DOHH2 (cell line): ENCODE measurements around the gene PPP4R3B.
A peak's percentile ranks its signal among the peaks of the same experiment; 100 is the strongest.

Experiments used
- H3F3A ChIP-seq: fragments of 200-600 bp; sonication (generic), shearing (Covaris generic); 2 replicates; pipeline ENCODE4 v1.6.0; 2016; ENCODE audit warnings: antibody characterized with exemption, mild to moderate bottlenecking; ENCODE audit not compliant: control insufficient read depth, insufficient read depth
- H3K27ac ChIP-seq: fragments of 200-600 bp; sonication (generic); 2 replicates; pipeline ENCODE4 v1.5.1; 2014; ENCODE audit warnings: low read depth, mild to moderate bottlenecking, low read length, moderate library complexity
- H3K27me3 ChIP-seq: fragments of 200-600 bp; sonication (generic); 2 replicates; pipeline ENCODE4 v1.6.1; 2014; ENCODE audit warnings: mild to moderate bottlenecking, low read length, mixed read lengths; ENCODE audit not compliant: control insufficient read depth
- H3K36me3 ChIP-seq: fragments of 200-600 bp; sonication (generic); 2 replicates; pipeline ENCODE4 v1.6.1; 2014; ENCODE audit warnings: mild to moderate bottlenecking, low read length, moderate library complexity, mixed read lengths; ENCODE audit not compliant: control insufficient read depth
- H3K4me1 ChIP-seq: fragments of 200-600 bp; sonication (generic); 2 replicates; pipeline ENCODE4 v1.6.1; 2014; ENCODE audit warnings: mild to moderate bottlenecking, low read length, mixed read lengths; ENCODE audit not compliant: control insufficient read depth
- H3K4me2 ChIP-seq: fragments of 200-600 bp; sonication (generic); 2 replicates; pipeline ENCODE4 v1.6.0; 2014; ENCODE audit warnings: mild to moderate bottlenecking, low read length, moderate library complexity
- H3K4me3 ChIP-seq: fragments of 200-600 bp; sonication (generic); 2 replicates; pipeline ENCODE4 v1.5.1; 2014; ENCODE audit warnings: mild to moderate bottlenecking, low read length, mixed read lengths
- H3K79me2 ChIP-seq: fragments of 200-600 bp; sonication (generic); 2 replicates; pipeline ENCODE4 v1.6.1; 2014; ENCODE audit warnings: mild to moderate bottlenecking, low read length, mixed read lengths; ENCODE audit not compliant: control insufficient read depth
- H3K9me2 ChIP-seq: fragments of 200-600 bp; sonication (generic); replicated peaks from 2 replicates; pipeline ENCODE4 v1.6.1; 2014; ENCODE audit warnings: mild to moderate bottlenecking, low read length, mixed read lengths; ENCODE audit not compliant: control insufficient read depth
- H3K9me3 ChIP-seq: fragments of 200-600 bp; sonication (generic); 2 replicates; pipeline ENCODE4 v1.6.1; 2014; ENCODE audit warnings: antibody characterized with exemption, low read length, mixed read lengths; ENCODE audit not compliant: control insufficient read depth, insufficient read depth
- H4K20me1 ChIP-seq: fragments of 200-600 bp; sonication (generic); 2 replicates; pipeline ENCODE4 v1.6.0; 2014; ENCODE audit warnings: low read depth, mild to moderate bottlenecking, antibody characterized with exemption, low read length, moderate library complexity; ENCODE audit not compliant: control insufficient read depth, insufficient read depth
- EZH2phosphoT487 ChIP-seq: fragments of 200-600 bp; sonication (generic); IDR thresholded peaks from 2 replicates; pipeline ENCODE4 v1.6.1; 2017; ENCODE audit warnings: borderline replicate concordance, mild to moderate bottlenecking, antibody characterized with exemption, low read length, moderate library complexity, mixed read lengths
- TF ChIP-seq, protein P1 (sequence below): fragments of 200-600 bp; sonication (generic); IDR thresholded peaks from one replicate; pipeline ENCODE4 v1.5.1; 2014; ENCODE audit warnings: antibody characterized with exemption, mild to moderate bottlenecking, low read depth, low read length; ENCODE audit not compliant: poor library complexity, severe bottlenecking

Gene PPP4R3B

GRCh38 chr2:55616551-55617174, 759 bp downstream of the PPP4R3B start:
- Histone ChIP-seq H3K4me2 (peak overlapping the region; percentile 69), H4K20me1 (peaks cover 18% of the 10 kb centered on the region), H3K4me1 (peaks cover 35% of the 10 kb centered on the region), H3K79me2 (peaks cover 98% of the 10 kb centered on the region), H3K9me3 (no peaks in the 10 kb centered on the region), H3F3A (0 out of 2 replicates have a peak, but pooled peaks cover 3% of the 10 kb centered on the region), H3K9me2 (no peaks in the 10 kb centered on the region), H3K4me3 (peak overlapping the region; percentile 87), H3K27ac (peak overlapping the region; percentile 69), H3K36me3 (peaks cover 83% of the 10 kb centered on the region), H3K27me3 (no peaks in the 10 kb centered on the region)
- TF ChIP-seq EZH2phosphoT487 = no peak
- TF ChIP-seq, protein P1, sequence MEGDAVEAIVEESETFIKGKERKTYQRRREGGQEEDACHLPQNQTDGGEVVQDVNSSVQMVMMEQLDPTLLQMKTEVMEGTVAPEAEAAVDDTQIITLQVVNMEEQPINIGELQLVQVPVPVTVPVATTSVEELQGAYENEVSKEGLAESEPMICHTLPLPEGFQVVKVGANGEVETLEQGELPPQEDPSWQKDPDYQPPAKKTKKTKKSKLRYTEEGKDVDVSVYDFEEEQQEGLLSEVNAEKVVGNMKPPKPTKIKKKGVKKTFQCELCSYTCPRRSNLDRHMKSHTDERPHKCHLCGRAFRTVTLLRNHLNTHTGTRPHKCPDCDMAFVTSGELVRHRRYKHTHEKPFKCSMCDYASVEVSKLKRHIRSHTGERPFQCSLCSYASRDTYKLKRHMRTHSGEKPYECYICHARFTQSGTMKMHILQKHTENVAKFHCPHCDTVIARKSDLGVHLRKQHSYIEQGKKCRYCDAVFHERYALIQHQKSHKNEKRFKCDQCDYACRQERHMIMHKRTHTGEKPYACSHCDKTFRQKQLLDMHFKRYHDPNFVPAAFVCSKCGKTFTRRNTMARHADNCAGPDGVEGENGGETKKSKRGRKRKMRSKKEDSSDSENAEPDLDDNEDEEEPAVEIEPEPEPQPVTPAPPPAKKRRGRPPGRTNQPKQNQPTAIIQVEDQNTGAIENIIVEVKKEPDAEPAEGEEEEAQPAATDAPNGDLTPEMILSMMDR = no peak

DNA sequence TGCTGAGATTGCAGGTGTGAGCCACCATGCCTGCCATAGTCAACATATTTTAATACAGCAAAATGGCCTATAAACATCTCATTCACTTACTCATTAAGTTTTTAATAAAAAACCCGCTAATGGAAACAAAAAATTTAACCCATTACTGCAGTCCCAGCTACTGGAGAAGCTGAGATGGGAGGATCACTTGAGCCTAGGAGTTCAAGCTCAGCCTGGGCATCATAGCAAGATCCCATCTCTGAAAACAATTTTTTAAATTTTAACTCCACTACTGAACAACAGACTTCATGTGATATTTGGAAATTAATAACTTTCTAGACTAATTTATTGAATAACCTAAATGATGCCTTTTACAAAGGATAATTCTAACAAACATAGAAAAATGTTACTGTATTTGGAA, 5.4 kb downstream of the PPP4R3B start:
- Histone ChIP-seq H3K9me3 (no peaks in the 10 kb centered on the region), H3K4me3 (no peak overlapping the region), H3K4me2 (no peak overlapping the region), H3K9me2 (no peaks in the 10 kb centered on the region), H3K4me1 (peaks cover 8% of the 10 kb centered on the region), H4K20me1 (peaks cover 16% of the 10 kb centered on the region; the same call in 1 of the 2 replicates), H3K36me3 (peaks cover 74% of the 10 kb centered on the region), H3K79me2 (peaks cover 100% of the 10 kb centered on the region), H3F3A (peaks cover 2% of the 10 kb centered on the region; the same call in 1 of the 2 replicates), H3K27me3 (no peaks in the 10 kb centered on the region), H3K27ac (no peak overlapping the region)
- no peak for TF ChIP-seq EZH2phosphoT487
- TF ChIP-seq, protein P1 = no peak

DNA sequence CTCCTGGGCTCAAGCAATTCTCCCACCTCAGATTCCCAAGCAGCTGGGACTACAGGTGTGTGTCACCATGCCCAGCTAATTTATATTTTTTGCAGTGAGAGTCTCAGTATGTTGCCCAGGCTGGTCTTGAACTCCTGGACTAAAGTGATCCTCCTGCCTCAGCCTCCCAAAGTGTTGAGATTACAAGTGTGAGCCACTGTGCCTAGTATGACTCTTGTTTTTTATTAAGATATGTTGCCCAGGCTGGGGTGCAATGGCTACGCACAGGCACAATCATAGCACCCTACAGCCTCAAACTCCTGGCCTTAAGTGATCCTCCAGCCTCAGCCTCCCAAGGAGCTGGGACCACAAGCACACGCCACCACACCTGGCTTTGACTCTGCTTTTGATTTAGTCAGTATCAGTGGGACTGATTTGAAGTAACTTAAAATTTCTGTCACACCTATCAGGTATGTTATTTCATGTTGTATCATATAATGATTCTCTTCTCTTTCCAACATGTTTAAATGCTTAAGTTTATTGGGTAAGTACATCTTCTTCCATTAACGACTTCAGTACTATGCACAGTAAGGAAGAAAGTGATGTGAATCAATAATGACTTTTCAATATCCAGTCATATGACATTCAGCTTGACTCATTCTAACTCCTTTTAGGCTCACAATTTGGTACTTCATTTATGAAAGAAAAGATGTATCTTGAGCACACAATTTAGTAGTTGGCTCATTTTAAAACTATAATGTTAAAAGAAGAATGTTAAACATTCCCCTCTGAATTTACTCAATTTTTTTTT, 6.3 kb downstream of the PPP4R3B start:
- H3K36me3 ChIP-seq = peaks cover 70% of the 10 kb centered on the region
- peaks cover 100% of the 10 kb centered on the region for H3K79me2 ChIP-seq
- H3K4me3 ChIP-seq = no peak overlapping the region
- no peaks in the 10 kb centered on the region for H3K9me3 ChIP-seq
- peaks cover 8% of the 10 kb centered on the region for H3K4me1 ChIP-seq
- H3K27ac ChIP-seq = no peak overlapping the region
- no peaks in the 10 kb centered on the region for H3K9me2 ChIP-seq
- TF ChIP-seq EZH2phosphoT487 = no peak
- TF ChIP-seq, protein P1 = no peak
- H3K27me3 ChIP-seq = no peaks in the 10 kb centered on the region
- peaks cover 11% of the 10 kb centered on the region; the same call in 1 of the 2 replicates for H4K20me1 ChIP-seq
- H3K4me2 ChIP-seq = no peak overlapping the region
- peaks cover 4% of the 10 kb centered on the region; the same call in 1 of the 2 replicates for H3F3A ChIP-seq
